ENCODE measurements around the gene SVBP.

SVBP gene

GRCh38 chr1:42801832-42802473 is 15.2 kb downstream of the SVBP start:
- Histone ChIP-seq H3K36me3 (ENCODE audit: control insufficient read depth in 2 of 2, insufficient read depth in 2 of 2, low read length in 2 of 2) (peaks cover 3% of the 10 kb centered on the region in 2 donors), H3K27me3 (ENCODE audit: control insufficient read depth in 1 of 2, insufficient read depth in 2 of 2, low read length in 2 of 2) (no peaks in the 10 kb centered on the region), H3K4me1 (ENCODE audit: control insufficient read depth, insufficient read depth, low read length) (peaks cover 2% of the 10 kb centered on the region), H3K4me3 (ENCODE audit: low read length in 2 of 2) (no peak overlapping the region), H3K9ac (ENCODE audit: low read length in 2 of 2) (no peak overlapping the region), H3K27ac (ENCODE audit: low read length) (no peak overlapping the region), H3K9me3 (ENCODE audit: control insufficient read depth in 2 of 2, low read length in 2 of 2) (no peaks in the 10 kb centered on the region)

DNA sequence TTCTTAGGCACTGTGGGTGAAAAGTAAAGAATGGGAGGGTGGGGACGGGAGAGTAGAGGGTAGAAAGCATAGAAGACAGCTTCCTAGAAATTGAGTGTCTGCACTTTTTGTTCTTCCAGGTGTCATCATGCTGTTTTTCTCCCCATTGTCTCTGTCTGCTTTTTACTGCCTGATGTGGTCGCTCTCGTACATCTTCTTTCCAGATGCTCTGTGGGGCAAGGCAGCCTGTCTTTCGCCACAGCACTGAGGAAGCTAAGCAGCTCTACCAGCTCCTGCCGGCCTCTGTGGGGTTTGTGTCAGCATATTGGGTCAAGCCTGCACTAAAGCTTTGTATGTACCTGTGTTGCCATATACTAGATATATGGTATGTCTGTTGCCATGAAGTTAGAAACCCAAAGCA is 19.2 kb downstream of the SVBP start:
- H3K36me3 ChIP-seq (ENCODE audit: control insufficient read depth in 2 of 2, insufficient read depth in 2 of 2, low read length in 2 of 2), result no peaks in the 10 kb centered on the region
- H3K4me1 ChIP-seq (ENCODE audit: control insufficient read depth, insufficient read depth, low read length), result no peaks in the 10 kb centered on the region
- no peaks in the 10 kb centered on the region for H3K9me3 ChIP-seq (ENCODE audit: control insufficient read depth in 2 of 2, low read length in 2 of 2)
- no peak overlapping the region for H3K9ac ChIP-seq (ENCODE audit: low read length in 2 of 2)
- no peak overlapping the region for H3K27ac ChIP-seq (ENCODE audit: low read length)
- H3K27me3 ChIP-seq (ENCODE audit: control insufficient read depth in 1 of 2, insufficient read depth in 2 of 2, low read length in 2 of 2), result no peaks in the 10 kb centered on the region
- no peak overlapping the region for H3K4me3 ChIP-seq (ENCODE audit: low read length in 2 of 2)

DNA sequence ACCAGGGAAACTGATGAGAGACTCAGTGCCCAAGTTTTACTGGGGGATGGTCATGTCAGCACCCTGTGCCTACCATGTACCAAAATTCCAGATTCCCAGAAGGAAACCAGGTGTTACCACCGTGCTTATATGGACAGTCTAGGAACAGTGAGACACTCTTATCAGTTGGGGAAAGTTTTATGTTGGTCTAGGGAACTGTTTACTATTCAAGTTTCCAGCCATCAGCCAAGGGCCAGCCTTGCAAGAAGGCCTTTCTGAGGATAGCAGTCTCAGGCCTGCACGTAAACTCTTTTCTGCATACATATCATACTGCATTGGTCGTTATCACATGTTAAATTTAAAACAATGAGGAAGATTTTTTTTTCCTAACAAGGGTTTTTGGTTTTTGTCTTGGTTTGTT is 19.8 kb downstream of the SVBP start:
- no peaks in the 10 kb centered on the region for H3K36me3 ChIP-seq (ENCODE audit: control insufficient read depth in 2 of 2, insufficient read depth in 2 of 2, low read length in 2 of 2)
- no peak overlapping the region for H3K9ac ChIP-seq (ENCODE audit: low read length in 2 of 2)
- no peak overlapping the region for H3K27ac ChIP-seq (ENCODE audit: low read length)

DNA sequence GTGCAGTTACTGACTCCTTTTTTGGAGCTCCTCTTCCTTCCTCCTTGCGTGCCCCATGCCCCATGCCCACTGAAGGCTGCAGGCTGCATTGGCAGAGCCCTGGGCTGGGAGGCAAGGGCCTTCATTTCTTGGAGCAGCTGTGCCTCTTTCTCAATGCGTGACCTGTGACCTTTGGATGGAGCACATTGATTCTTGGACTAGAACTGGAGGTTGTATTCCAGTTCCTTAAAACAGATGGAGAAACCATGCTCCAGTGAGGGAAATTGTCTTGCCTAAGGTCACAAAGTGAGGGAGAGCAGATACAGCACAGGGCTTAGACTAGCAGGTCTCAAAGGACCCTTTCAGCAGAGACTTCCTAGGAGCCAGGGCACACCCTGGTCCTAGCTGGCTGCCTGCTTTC is 23.4 kb downstream of the SVBP start:
- no peaks in the 10 kb centered on the region for H3K36me3 ChIP-seq (ENCODE audit: control insufficient read depth in 2 of 2, insufficient read depth in 2 of 2, low read length in 2 of 2)

More for the DNA sequence above, 19.8 kb downstream of the SVBP start:
- Histone ChIP-seq H3K27me3 (ENCODE audit: control insufficient read depth in 1 of 2, insufficient read depth in 2 of 2, low read length in 2 of 2) (no peaks in the 10 kb centered on the region), H3K9me3 (ENCODE audit: control insufficient read depth in 2 of 2, low read length in 2 of 2) (no peaks in the 10 kb centered on the region), H3K4me3 (ENCODE audit: low read length in 2 of 2) (no peak overlapping the region), H3K4me1 (ENCODE audit: control insufficient read depth, insufficient read depth, low read length) (no peaks in the 10 kb centered on the region)

DNA sequence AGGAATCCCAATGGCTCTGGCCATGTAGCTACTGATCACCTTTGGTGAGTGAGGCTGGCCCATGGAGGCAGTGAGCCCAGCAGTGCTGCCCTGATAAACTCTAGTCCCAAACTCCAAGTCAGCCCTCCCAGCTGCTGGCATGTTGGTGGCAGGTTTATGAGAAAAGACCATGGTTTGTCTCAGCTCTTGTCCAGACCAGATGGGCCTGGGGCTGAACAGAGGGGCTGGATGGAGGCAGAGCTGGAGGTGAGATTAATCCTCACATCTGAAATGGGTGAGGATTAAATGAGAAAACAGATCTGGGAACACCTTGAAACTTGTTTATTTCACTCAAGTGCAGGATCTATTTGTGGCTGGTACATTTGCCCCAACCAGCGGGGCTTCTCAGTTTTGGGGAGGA is 29.2 kb downstream of the SVBP start:
- Histone ChIP-seq H3K9me3 (ENCODE audit: control insufficient read depth in 2 of 2, low read length in 2 of 2) (no peaks in the 10 kb centered on the region), H3K9ac (ENCODE audit: low read length in 2 of 2) (no peak overlapping the region), H3K36me3 (ENCODE audit: control insufficient read depth in 2 of 2, insufficient read depth in 2 of 2, low read length in 2 of 2) (no peaks in the 10 kb centered on the region), H3K4me3 (ENCODE audit: low read length in 2 of 2) (no peak overlapping the region), H3K27me3 (ENCODE audit: control insufficient read depth in 1 of 2, insufficient read depth in 2 of 2, low read length in 2 of 2) (no peaks in the 10 kb centered on the region), H3K4me1 (ENCODE audit: control insufficient read depth, insufficient read depth, low read length) (peaks cover 11% of the 10 kb centered on the region), H3K27ac (ENCODE audit: low read length) (no peak overlapping the region)

More for the DNA sequence above, 23.4 kb downstream of the SVBP start:
- Histone ChIP-seq H3K9ac (ENCODE audit: low read length in 2 of 2) (no peak overlapping the region), H3K27ac (ENCODE audit: low read length) (no peak overlapping the region), H3K9me3 (ENCODE audit: control insufficient read depth in 2 of 2, low read length in 2 of 2) (no peaks in the 10 kb centered on the region), H3K27me3 (ENCODE audit: control insufficient read depth in 1 of 2, insufficient read depth in 2 of 2, low read length in 2 of 2) (no peaks in the 10 kb centered on the region), H3K4me1 (ENCODE audit: control insufficient read depth, insufficient read depth, low read length) (no peaks in the 10 kb centered on the region), H3K4me3 (ENCODE audit: low read length in 2 of 2) (no peak overlapping the region)

DNA sequence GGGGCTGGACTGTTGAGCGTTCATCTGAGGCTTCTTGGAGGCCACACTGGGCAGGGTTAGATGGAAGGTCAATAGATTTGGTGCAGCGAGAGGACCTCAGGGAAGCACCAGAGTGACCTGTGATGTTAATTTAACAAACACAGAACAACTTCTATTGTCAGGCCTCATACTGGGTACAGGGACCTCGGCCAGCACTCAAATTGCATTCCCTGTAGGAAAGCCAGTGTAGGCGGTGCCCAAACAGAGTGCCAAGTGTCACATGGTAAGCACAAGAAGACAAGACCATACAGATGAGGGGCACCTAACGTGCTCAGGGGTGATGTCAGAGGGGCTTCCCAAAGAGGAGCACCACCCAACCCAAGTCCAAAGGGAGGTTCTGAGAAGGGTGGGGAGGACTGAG is 31.1 kb downstream of the SVBP start:
- Histone ChIP-seq H3K9me3 (ENCODE audit: control insufficient read depth in 2 of 2, low read length in 2 of 2) (no peaks in the 10 kb centered on the region), H3K27me3 (ENCODE audit: control insufficient read depth in 1 of 2, insufficient read depth in 2 of 2, low read length in 2 of 2) (no peaks in the 10 kb centered on the region), H3K4me1 (ENCODE audit: control insufficient read depth, insufficient read depth, low read length) (peaks cover 11% of the 10 kb centered on the region), H3K4me3 (ENCODE audit: low read length in 2 of 2) (no peak overlapping the region), H3K9ac (ENCODE audit: low read length in 2 of 2) (no peak overlapping the region), H3K27ac (ENCODE audit: low read length) (no peak overlapping the region), H3K36me3 (ENCODE audit: control insufficient read depth in 2 of 2, insufficient read depth in 2 of 2, low read length in 2 of 2) (peaks cover 0 to 2% of the 10 kb centered on the region in 2 donors)

DNA sequence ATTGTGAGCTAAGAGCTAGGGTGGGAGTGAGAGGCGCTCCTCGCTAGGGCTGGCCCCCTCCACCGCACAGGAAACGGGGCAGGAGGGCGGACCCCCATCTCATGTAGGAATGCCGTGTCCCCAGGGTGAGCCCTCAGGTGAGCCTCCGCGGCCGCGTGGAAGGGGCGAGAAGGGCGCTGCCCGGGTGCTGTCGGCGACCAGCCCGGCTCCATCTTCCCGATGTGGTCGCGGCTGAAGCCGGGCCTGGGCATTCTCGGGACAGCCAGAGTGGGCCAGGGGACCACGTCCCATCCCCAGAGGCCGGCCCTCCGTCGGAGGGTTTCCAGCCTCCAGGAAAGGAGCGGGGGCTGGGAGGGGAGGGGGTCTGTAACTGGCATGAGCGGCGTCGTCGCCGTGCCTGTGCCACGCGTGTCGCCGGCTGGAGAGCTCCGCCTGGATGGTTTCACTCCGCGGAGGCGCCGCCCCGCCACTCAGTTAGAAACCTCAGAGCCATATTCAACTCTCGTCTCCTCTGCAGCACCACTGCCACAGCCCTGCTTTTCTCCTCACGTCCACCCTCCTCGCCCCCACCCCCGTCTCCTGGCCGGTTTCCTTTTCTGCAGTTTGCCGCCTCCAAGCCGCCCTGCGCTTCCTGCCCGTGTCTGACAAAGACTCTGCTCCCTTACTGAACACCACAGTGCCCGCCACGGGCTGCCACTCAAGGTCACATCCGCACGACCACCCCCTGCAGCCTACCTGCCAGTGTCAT is 32.1 kb downstream of the SVBP start, which contains the start of gene TMEM269:
TSS of gene TMEM269 (plus strand) at position 46 of the 748 bp plus-strand sequence. CDS start 4,903 bp downstream, outside the sequence.
- Histone ChIP-seq H3K27ac (ENCODE audit: low read length) (no peak within 1 kb of the TSS), H3K9me3 (ENCODE audit: control insufficient read depth in 2 of 2, low read length in 2 of 2) (no peaks in the 10 kb centered on the region), H3K9ac (ENCODE audit: low read length in 2 of 2) (peak within 1 kb of the TSS; percentile 21 to 28), H3K36me3 (ENCODE audit: control insufficient read depth in 2 of 2, insufficient read depth in 2 of 2, low read length in 2 of 2) (peaks cover 2 to 10% of the 10 kb centered on the region in 2 donors), H3K27me3 (ENCODE audit: control insufficient read depth in 1 of 2, insufficient read depth in 2 of 2, low read length in 2 of 2) (no peaks in the 10 kb centered on the region), H3K4me3 (ENCODE audit: low read length in 2 of 2) (peak within 1 kb of the TSS; percentile 51 to 75), H3K4me1 (ENCODE audit: control insufficient read depth, insufficient read depth, low read length) (peaks cover 11% of the 10 kb centered on the region)

DNA sequence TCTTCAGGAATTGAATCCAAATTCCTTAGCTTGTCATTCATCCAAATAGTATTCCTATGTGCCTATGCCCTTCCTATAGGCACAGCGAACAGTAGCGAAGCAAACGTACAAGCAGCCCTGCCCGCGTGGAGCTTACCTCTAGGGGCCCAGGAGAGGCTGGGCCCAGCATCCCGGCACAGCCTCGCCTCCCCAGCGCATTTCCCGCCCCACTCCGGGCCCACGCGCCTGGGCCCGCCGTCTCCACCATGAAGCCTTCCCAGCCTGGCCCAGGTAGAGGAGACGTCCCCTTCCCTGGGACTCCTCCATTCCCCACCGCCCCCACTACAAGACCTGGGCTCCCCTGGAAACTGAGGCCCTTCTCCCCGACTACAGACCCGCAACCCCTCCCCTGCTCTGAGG is 32.7 kb downstream of the SVBP start:
- peak overlapping the region; percentile 51 to 75 for H3K4me3 ChIP-seq (ENCODE audit: low read length in 2 of 2)
- H3K9ac ChIP-seq (ENCODE audit: low read length in 2 of 2), result no peak overlapping the region
- H3K4me1 ChIP-seq (ENCODE audit: control insufficient read depth, insufficient read depth, low read length), result peaks cover 11% of the 10 kb centered on the region
- H3K27ac ChIP-seq (ENCODE audit: low read length), result no peak overlapping the region
- no peaks in the 10 kb centered on the region for H3K9me3 ChIP-seq (ENCODE audit: control insufficient read depth in 2 of 2, low read length in 2 of 2)
- H3K27me3 ChIP-seq (ENCODE audit: control insufficient read depth in 1 of 2, insufficient read depth in 2 of 2, low read length in 2 of 2), result no peaks in the 10 kb centered on the region
- peaks cover 3 to 12% of the 10 kb centered on the region in 2 donors for H3K36me3 ChIP-seq (ENCODE audit: control insufficient read depth in 2 of 2, insufficient read depth in 2 of 2, low read length in 2 of 2)

GRCh38 chr1:42783092-42783491 is 34.1 kb downstream of the SVBP start:
- peaks cover 3 to 13% of the 10 kb centered on the region in 2 donors for H3K36me3 ChIP-seq (ENCODE audit: control insufficient read depth in 2 of 2, insufficient read depth in 2 of 2, low read length in 2 of 2)
- H3K27ac ChIP-seq (ENCODE audit: low read length), result no peak overlapping the region
- no peaks in the 10 kb centered on the region for H3K27me3 ChIP-seq (ENCODE audit: control insufficient read depth in 1 of 2, insufficient read depth in 2 of 2, low read length in 2 of 2)
- peaks cover 11% of the 10 kb centered on the region for H3K4me1 ChIP-seq (ENCODE audit: control insufficient read depth, insufficient read depth, low read length)
- no peak overlapping the region for H3K4me3 ChIP-seq (ENCODE audit: low read length in 2 of 2)
- no peak overlapping the region for H3K9ac ChIP-seq (ENCODE audit: low read length in 2 of 2)
- no peaks in the 10 kb centered on the region for H3K9me3 ChIP-seq (ENCODE audit: control insufficient read depth in 2 of 2, low read length in 2 of 2)

DNA sequence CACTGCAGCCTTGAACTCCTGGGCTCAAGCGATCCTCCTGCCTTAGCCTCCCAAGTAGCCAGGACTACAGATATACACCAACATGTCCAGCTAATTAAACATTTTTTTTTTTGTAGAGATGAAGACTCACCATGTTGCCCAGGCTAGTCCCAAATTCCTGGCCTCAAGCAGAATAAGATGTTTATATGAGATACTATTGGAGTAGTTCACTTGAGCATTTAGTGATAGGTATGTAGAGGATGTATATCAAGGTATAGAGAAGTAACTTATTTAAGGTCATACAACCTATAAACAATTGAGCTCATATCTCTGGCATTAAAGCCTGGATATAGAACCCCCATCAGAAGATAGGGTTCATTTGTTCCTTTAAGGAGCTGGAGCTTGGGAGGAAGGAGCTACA is 37.0 kb downstream of the SVBP start:
- peaks cover 20 to 36% of the 10 kb centered on the region in 2 donors for H3K36me3 ChIP-seq (ENCODE audit: control insufficient read depth in 2 of 2, insufficient read depth in 2 of 2, low read length in 2 of 2)
- H3K4me3 ChIP-seq (ENCODE audit: low read length in 2 of 2), result no peak overlapping the region
- no peaks in the 10 kb centered on the region for H3K9me3 ChIP-seq (ENCODE audit: control insufficient read depth in 2 of 2, low read length in 2 of 2)
- H3K27me3 ChIP-seq (ENCODE audit: control insufficient read depth in 1 of 2, insufficient read depth in 2 of 2, low read length in 2 of 2), result no peaks in the 10 kb centered on the region
- H3K4me1 ChIP-seq (ENCODE audit: control insufficient read depth, insufficient read depth, low read length), result peaks cover 7% of the 10 kb centered on the region
- no peak overlapping the region for H3K9ac ChIP-seq (ENCODE audit: low read length in 2 of 2)
- no peak overlapping the region for H3K27ac ChIP-seq (ENCODE audit: low read length)

DNA sequence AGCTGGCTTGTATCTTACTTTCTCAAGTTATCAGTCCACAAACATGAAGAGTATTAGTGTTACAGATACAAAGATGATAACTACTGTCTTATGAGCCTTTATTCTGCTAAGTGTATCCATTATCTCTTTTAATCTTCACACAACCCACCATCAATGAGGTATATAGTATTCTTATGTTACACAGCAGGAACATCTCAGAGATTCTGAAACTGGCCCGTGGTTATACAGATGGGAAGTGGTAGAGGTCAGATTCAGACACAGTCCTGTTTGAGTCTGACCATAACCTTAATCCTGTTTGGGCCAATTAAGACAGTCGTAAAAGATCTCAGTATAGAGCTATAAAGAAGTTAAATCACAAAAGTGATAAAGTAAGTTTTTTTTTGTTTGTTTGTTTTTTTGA is 37.5 kb downstream of the SVBP start:
- H3K27ac ChIP-seq (ENCODE audit: low read length), result no peak overlapping the region
- no peaks in the 10 kb centered on the region for H3K9me3 ChIP-seq (ENCODE audit: control insufficient read depth in 2 of 2, low read length in 2 of 2)
- peaks cover 3% of the 10 kb centered on the region for H3K4me1 ChIP-seq (ENCODE audit: control insufficient read depth, insufficient read depth, low read length)
- no peak overlapping the region for H3K9ac ChIP-seq (ENCODE audit: low read length in 2 of 2)
- no peak overlapping the region for H3K4me3 ChIP-seq (ENCODE audit: low read length in 2 of 2)
- H3K27me3 ChIP-seq (ENCODE audit: control insufficient read depth in 1 of 2, insufficient read depth in 2 of 2, low read length in 2 of 2), result no peaks in the 10 kb centered on the region
- peaks cover 25 to 40% of the 10 kb centered on the region in 2 donors for H3K36me3 ChIP-seq (ENCODE audit: control insufficient read depth in 2 of 2, insufficient read depth in 2 of 2, low read length in 2 of 2)
